ENCODE measurements around the gene NTNG1. TPM values are rescaled to one million over a fixed set of nuclear protein-coding genes. Genes with fewer than 3 reads are reported as not detected.

The NTNG1 gene
- total and polyA plus RNA-seq, 2 of the 13 experiments (the other 11 are each of a cell fraction or from before 2014, with no cell fraction given): not detected

DNA sequence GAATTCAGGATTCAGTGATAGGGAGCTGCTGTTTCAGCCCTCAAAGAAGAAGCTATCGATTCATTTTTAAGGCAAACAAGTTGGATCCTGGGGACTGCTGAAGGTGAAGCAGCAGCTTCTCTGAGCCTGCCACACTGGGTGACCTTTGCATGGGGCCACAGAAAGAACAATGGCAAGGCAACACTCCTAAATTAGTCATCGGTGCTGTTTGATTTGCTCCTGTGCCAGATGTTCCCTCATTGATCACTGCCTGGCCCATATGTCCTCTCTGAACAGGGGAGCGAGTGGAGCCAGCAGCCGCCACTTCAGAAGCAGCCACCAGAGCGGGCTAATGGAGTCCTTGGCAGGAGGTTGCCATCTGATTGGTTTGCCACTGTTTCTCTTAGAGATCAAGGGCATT is 391.5 kb downstream of the NTNG1 start (continued):
- TF ChIP-seq ZNF121 (CRISPR knock-in tag; IDR thresholded peaks at IDR 0.05) (no peak), NFYB (CRISPR knock-in tag; IDR thresholded peaks at IDR 0.05) (no peak), MAFF (IDR thresholded peaks at IDR 0.05; ENCODE audit: low read depth, low read length) (no peak), ZNF570 (CRISPR knock-in tag; IDR thresholded peaks at IDR 0.05; ENCODE audit: borderline replicate concordance) (no peak), ONECUT2 (CRISPR knock-in tag; IDR thresholded peaks at IDR 0.05) (peak; percentile 65), CHCHD3 (CRISPR knock-in tag; IDR thresholded peaks at IDR 0.05) (no peak), ZNF260 (CRISPR knock-in tag; IDR thresholded peaks at IDR 0.05; ENCODE audit: borderline replicate concordance, low read depth) (no peak), CCAR2 (optimal IDR thresholded peaks at IDR 0.05; ENCODE audit: low read depth, low read length) (no peak), PPARG (CRISPR knock-in tag; conservative IDR thresholded peaks at IDR 0.05) (no peak), SYNCRIP (IDR thresholded peaks at IDR 0.05; ENCODE audit: insufficient read depth, low read depth, low read length) (no peak), RXRB (CRISPR knock-in tag; IDR thresholded peaks at IDR 0.05; ENCODE audit: borderline replicate concordance) (peak; percentile 27; the same call in 1 of the 2 replicates), MTA3 (CRISPR knock-in tag; IDR thresholded peaks at IDR 0.05) (no peak), ARNT2 (CRISPR knock-in tag; IDR thresholded peaks at IDR 0.05; ENCODE audit: low read depth) (no peak), ZNF317 (CRISPR knock-in tag; IDR thresholded peaks at IDR 0.05) (no peak), HCFC1 (IDR thresholded peaks at IDR 0.05; ENCODE audit: low read depth, low read length) (no peak), GTF3A (CRISPR knock-in tag; conservative IDR thresholded peaks at IDR 0.05) (no peak), ZNF563 (CRISPR knock-in tag; IDR thresholded peaks at IDR 0.05) (no peak), TBL1XR1 (IDR thresholded peaks at IDR 0.05; ENCODE audit: borderline replicate concordance, low read length, partially characterized antibody) (no peak)
- TF ChIP-seq, protein P1, sequence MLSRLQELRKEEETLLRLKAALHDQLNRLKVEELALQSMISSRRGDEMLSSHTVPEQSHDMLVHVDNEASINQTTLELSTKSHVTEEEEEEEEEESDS (CRISPR knock-in tag; IDR thresholded peaks at IDR 0.05; ENCODE audit: borderline replicate concordance): no peak
- TF ChIP-seq, protein P2, sequence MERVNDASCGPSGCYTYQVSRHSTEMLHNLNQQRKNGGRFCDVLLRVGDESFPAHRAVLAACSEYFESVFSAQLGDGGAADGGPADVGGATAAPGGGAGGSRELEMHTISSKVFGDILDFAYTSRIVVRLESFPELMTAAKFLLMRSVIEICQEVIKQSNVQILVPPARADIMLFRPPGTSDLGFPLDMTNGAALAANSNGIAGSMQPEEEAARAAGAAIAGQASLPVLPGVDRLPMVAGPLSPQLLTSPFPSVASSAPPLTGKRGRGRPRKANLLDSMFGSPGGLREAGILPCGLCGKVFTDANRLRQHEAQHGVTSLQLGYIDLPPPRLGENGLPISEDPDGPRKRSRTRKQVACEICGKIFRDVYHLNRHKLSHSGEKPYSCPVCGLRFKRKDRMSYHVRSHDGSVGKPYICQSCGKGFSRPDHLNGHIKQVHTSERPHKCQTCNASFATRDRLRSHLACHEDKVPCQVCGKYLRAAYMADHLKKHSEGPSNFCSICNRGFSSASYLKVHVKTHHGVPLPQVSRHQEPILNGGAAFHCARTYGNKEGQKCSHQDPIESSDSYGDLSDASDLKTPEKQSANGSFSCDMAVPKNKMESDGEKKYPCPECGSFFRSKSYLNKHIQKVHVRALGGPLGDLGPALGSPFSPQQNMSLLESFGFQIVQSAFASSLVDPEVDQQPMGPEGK (CRISPR knock-in tag; IDR thresholded peaks at IDR 0.05): 0 out of 2 replicates have a peak, but pooled peaks have one; percentile 20
- TF ChIP-seq, protein P3, sequence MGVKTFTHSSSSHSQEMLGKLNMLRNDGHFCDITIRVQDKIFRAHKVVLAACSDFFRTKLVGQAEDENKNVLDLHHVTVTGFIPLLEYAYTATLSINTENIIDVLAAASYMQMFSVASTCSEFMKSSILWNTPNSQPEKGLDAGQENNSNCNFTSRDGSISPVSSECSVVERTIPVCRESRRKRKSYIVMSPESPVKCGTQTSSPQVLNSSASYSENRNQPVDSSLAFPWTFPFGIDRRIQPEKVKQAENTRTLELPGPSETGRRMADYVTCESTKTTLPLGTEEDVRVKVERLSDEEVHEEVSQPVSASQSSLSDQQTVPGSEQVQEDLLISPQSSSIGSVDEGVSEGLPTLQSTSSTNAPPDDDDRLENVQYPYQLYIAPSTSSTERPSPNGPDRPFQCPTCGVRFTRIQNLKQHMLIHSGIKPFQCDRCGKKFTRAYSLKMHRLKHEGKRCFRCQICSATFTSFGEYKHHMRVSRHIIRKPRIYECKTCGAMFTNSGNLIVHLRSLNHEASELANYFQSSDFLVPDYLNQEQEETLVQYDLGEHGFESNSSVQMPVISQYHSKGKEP (CRISPR knock-in tag; IDR thresholded peaks at IDR 0.05): no peak
- TF ChIP-seq, protein P4, sequence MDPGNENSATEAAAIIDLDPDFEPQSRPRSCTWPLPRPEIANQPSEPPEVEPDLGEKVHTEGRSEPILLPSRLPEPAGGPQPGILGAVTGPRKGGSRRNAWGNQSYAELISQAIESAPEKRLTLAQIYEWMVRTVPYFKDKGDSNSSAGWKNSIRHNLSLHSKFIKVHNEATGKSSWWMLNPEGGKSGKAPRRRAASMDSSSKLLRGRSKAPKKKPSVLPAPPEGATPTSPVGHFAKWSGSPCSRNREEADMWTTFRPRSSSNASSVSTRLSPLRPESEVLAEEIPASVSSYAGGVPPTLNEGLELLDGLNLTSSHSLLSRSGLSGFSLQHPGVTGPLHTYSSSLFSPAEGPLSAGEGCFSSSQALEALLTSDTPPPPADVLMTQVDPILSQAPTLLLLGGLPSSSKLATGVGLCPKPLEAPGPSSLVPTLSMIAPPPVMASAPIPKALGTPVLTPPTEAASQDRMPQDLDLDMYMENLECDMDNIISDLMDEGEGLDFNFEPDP (CRISPR knock-in tag; conservative IDR thresholded peaks at IDR 0.05): no peak
- TF ChIP-seq, protein P5, sequence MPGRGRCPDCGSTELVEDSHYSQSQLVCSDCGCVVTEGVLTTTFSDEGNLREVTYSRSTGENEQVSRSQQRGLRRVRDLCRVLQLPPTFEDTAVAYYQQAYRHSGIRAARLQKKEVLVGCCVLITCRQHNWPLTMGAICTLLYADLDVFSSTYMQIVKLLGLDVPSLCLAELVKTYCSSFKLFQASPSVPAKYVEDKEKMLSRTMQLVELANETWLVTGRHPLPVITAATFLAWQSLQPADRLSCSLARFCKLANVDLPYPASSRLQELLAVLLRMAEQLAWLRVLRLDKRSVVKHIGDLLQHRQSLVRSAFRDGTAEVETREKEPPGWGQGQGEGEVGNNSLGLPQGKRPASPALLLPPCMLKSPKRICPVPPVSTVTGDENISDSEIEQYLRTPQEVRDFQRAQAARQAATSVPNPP (CRISPR knock-in tag; IDR thresholded peaks at IDR 0.05): no peak
